Measurements from ENCODE around the gene VPS13D. TPM values are rescaled to one million over a fixed set of nuclear protein-coding genes. Genes with fewer than 3 reads are reported as not detected.
A peak's percentile ranks its signal among the peaks of the same experiment; 100 is the strongest.

VPS13D gene
- total and polyA plus RNA-seq, 2 donors (not counting 3 experiments of a cell fraction or from before 2014, with no cell fraction given): 13.6 to 48.5 TPM

- peak; percentile 33 for FAIRE-seq
- no peak for TF ChIP-seq GATA2 (IDR thresholded peaks at IDR 0.05; ENCODE audit: insufficient read depth, insufficient read length, low read depth, low read length)
- no peak for TF ChIP-seq MAX (IDR thresholded peaks at IDR 0.05; ENCODE audit: insufficient read depth, insufficient read length)
- TF ChIP-seq MYC (IDR thresholded peaks at IDR 0.05; ENCODE audit: low read depth, low read length): no peak
- no peak for TF ChIP-seq POLR2AphosphoS5 (IDR thresholded peaks at IDR 0.05; ENCODE audit: insufficient read depth, low read depth, low read length)
- TF ChIP-seq, protein P1, sequence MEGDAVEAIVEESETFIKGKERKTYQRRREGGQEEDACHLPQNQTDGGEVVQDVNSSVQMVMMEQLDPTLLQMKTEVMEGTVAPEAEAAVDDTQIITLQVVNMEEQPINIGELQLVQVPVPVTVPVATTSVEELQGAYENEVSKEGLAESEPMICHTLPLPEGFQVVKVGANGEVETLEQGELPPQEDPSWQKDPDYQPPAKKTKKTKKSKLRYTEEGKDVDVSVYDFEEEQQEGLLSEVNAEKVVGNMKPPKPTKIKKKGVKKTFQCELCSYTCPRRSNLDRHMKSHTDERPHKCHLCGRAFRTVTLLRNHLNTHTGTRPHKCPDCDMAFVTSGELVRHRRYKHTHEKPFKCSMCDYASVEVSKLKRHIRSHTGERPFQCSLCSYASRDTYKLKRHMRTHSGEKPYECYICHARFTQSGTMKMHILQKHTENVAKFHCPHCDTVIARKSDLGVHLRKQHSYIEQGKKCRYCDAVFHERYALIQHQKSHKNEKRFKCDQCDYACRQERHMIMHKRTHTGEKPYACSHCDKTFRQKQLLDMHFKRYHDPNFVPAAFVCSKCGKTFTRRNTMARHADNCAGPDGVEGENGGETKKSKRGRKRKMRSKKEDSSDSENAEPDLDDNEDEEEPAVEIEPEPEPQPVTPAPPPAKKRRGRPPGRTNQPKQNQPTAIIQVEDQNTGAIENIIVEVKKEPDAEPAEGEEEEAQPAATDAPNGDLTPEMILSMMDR (IDR thresholded peaks at IDR 0.05; ENCODE audit: extremely low read depth in 1 of 2, insufficient read depth in 1 of 2, low read depth in 1 of 2, low read length in 2 of 2): no peak
- no peak for TF ChIP-seq POLR2A (IDR thresholded peaks at IDR 0.05; ENCODE audit: low read depth, low read length)
- no peak for TF ChIP-seq FOS (IDR thresholded peaks at IDR 0.05; ENCODE audit: borderline replicate concordance, insufficient read depth, low read length)
- Histone ChIP-seq H3K4me3 (replicated peaks in 1 of 3; ENCODE audit: insufficient read depth in 1 of 3, low read depth in 1 of 3, low read length in 3 of 3) (no peak overlapping the region), H3K79me2 (ENCODE audit: control insufficient read depth, insufficient read depth, low read length) (peaks cover 12% of the 10 kb centered on the region), H3K9me3 (replicated peaks; ENCODE audit: control insufficient read depth, insufficient read depth, low read length) (no peaks in the 10 kb centered on the region), H3K9ac (replicated peaks; ENCODE audit: extremely low read depth, insufficient read depth, low read length) (peak overlapping the region; percentile 73), H3K9me1 (replicated peaks; ENCODE audit: control insufficient read depth, extremely low read depth, insufficient read depth, low read length) (no peaks in the 10 kb centered on the region), H4K20me1 (replicated peaks; ENCODE audit: control insufficient read depth, extremely low read depth, insufficient read depth, low read length) (no peaks in the 10 kb centered on the region), H3K27me3 (ENCODE audit: control insufficient read depth in 2 of 2, insufficient read depth in 2 of 2, low read length in 2 of 2) (no peaks in the 10 kb centered on the region), H3K4me2 (ENCODE audit: insufficient read depth, low read length) (no peak overlapping the region), H3K36me3 (ENCODE audit: control insufficient read depth in 2 of 2, extremely low read depth in 1 of 2, insufficient read depth in 2 of 2, low read length in 2 of 2) (peaks cover 0 to 6% of the 10 kb centered on the region in 2 experiments), H3K27ac (ENCODE audit: insufficient read depth, low read depth, low read length) (peak overlapping the region; percentile 90), H2AFZ (ENCODE audit: low read depth, low read length) (no peak overlapping the region), H3K4me1 (ENCODE audit: control insufficient read depth, extremely low read depth, insufficient read depth, low read length) (peaks cover 26% of the 10 kb centered on the region)
- peak; percentile 42 for DNase-seq (ENCODE audit: low read depth, low spot score)
- BruUV-seq (replicated peaks): no TSS peak
- CTCF ChIA-PET: interaction anchor here (0.5 to 8.3 kb wide), 6 partner anchors 8 to 1710 kb away, joined by 3 to 118 read pairs (median 3); partner anchors contain the start of gene TNFRSF1B
- intact Hi-C loops (cut with micrococcal nuclease): no loop called here
- dilution Hi-C loops (cut with MboI; ENCODE audit: extremely low pct_ligation_motif_present, low sequenced_read_pairs): no loop called here
- POLR2A ChIA-PET: interaction anchor here (1.0 kb wide), 2 partner anchors 12 to 277 kb away, joined by 3 read pairs; no protein-coding TSS in a partner anchor
Observed at GRCh38 chr1:12185036-12185917, 44.6 kb upstream of the VPS13D start.

Measured in endothelial cell of umbilical vein (primary cell).